Dedifferentiated amniotic fluid mesenchymal stem cell (primary cell): ENCODE results near the gene STOML2.

Source experiments
- DNase-seq: peaks from one replicate; pipeline ENCODE4 v3.0.0-alpha.2; 2016; ENCODE audit errors: extremely low spot score

Gene STOML2

GRCh38 chr9:35072461-35073278 lies 30.3 kb downstream of the STOML2 start, which contains the start of gene VCP:
TSS of gene VCP (minus strand) at chr9:35072625. CDS start at chr9:35072353, 272 bp downstream.
- DNase-seq: peak; percentile 99

DNA sequence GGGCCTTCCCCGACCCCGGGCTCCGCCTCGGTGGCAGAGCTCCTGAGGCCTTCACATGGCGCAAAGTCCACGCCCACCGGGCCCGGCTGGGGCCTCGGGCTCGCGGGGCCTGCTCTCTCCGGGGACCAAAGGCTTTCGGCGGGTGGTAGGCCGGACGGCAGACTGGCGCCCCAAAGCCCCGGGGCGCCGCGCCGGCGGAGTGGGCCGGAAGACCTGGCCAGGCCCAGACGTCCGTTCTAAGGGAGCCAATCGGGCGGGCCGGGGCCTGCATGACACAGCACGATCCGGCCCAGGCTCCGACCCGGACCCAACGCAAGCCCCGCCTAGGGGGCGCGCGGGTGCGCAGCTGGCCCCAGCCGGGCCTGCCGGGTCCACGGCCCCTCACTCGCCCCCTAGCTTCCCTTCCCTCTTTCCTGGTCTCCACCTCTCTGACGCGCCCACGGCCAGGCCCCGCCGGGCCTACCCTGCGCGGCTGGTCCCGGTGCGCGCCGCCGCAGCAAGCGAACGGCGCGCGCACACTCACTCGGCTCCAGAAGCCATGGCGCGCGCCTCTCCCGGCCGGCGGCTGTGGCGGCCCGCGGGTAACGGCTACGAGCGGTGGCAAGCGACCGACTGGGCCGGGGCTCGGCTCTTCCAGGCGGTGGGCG lies 31.0 kb downstream of the STOML2 start:
- peak; percentile 80 for DNase-seq

GRCh38 chr9:35070823-35071813 lies 31.8 kb downstream of the STOML2 start:
- DNase-seq: no peak

GRCh38 chr9:35069020-35069419 lies 33.9 kb downstream of the STOML2 start:
- DNase-seq: no peak

- no peak for DNase-seq
Measured at GRCh38 chr9:35067056-35067455, 35.9 kb downstream of the STOML2 start.

- DNase-seq: no peak
Measured at GRCh38 chr9:35060548-35061207, 42.3 kb downstream of the STOML2 start.

GRCh38 chr9:35059438-35059837 lies 43.5 kb downstream of the STOML2 start:
- no peak for DNase-seq

DNA sequence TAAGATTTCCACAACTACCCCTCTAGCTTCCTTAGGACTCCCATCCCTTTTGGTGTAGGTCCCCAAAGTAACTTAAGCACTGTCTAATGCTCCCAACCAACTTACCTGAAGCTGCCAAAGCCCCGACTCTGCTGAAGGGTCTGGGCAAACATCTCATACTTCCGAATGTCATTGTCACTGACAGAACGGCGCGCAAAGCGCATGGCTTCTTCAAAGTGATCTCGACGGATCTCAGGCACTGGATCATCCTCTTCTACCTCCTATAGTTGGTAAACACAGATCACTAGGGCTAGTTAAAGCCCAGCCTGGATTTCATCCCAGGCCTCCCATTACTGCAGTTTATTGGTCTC lies 45.7 kb downstream of the STOML2 start:
- no peak for DNase-seq

DNA sequence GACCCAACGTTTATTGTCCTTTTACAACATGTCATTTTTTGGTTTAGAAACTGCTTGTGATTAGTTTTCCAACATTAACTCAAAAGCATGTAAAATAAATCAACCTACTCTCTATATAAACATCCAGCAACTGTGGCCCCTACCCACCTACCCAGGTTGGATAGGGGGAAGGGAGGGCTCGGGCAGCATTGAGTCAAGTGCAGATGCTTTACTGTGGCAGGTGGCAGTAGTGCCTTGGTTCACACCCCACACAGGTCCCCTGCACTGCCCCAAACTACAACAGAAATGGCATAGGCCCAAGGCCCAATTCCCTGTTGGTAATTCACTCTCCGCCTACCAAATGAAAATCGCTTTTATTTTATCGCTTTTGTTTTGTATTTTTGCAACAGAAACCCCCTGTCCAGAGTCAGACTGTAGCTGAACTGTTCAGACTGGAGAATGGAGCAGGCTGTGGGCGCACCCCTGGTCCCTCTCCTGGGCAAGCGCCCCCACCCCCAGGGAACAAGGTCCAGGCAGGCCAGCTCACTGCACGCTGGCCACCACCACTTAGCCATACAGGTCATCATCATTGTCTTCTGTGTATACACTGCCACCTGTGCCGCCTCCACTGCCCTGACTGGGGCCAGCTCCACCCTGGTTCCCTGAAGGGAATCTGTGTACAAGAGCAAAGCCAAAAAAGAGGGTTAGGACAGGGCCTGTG lies 46.2 kb downstream of the STOML2 start:
- no peak for DNase-seq

DNA sequence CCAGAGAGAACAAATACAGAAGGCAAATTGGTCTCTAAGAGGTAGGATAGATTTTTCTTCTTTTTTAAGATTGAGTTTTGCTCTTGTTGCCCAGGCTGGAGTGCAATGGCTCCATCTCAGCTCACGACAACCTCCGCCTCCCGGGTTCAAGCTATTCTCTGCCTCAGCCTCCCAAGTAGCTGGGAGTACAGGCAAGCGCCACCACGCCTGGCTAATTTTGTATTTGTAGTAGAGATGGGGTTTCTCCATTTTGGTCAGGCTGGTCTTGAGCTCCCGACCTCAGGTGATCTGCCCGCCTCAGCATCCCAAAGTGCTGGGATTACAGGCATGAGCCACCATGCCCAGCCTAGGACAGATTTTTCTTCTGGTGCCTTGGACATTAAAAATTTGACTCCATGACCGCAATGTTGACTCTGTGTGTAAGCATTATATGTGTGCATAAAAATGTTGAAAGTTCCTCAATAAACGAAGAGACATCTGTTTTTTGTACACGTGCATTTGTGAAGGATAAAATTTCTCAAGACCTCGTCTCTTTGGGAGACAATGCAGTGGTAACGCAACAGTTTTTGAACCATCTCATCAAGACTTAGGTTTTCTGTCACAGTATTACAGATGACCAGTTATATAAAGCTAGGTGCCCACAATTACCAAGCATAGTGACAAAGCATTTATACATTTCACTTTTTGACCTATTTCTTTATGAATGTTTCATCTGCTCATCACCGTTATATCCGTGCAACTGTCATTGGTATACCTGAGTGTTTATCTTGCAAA lies 47.9 kb downstream of the STOML2 start:
- no peak for DNase-seq

GRCh38 chr9:35054185-35054835 lies 48.6 kb downstream of the STOML2 start:
- no peak for DNase-seq

GRCh38 chr9:35051069-35051967 lies 51.6 kb downstream of the STOML2 start:
- no peak for DNase-seq
